Measurements from ENCODE around the gene ROBO3.

ROBO3 gene

DNA sequence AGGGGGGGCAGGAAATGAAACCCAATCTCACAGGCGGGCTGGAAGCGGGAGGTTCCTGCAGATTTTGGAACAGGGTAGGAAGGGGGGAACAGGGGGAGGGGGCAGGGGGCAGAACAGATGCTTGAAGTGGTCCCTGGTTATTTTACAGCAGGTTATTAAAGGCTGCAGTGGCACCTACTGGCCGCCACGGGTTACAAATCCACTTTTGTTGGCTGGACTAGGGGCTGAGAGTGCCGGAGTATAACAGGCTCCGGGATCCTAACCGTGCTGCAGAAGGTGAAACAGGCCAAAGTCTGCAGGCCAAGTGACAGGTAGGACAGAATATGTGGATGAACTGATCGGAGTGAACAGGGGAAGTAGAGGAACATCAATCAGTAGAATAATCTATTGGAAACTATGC is 2.5 kb downstream of the ROBO3 start:
- ATAC-seq (peak; percentile 63), DNase-seq (peak; percentile 32 to 40)
- H3K4me1 Mint-ChIP-seq, result peaks cover 56% of the 10 kb centered on the region
- no peak overlapping the region for H3K4me3 Mint-ChIP-seq
- H3K27me3 Mint-ChIP-seq, result peaks cover 100% of the 10 kb centered on the region
- H3K9me3 Mint-ChIP-seq, result no peaks in the 10 kb centered on the region
- H3K27ac Mint-ChIP-seq, result no peak overlapping the region

GRCh38 chr11:124868331-124869274 is 3.4 kb downstream of the ROBO3 start:
- peaks cover 100% of the 10 kb centered on the region for H3K27me3 Mint-ChIP-seq
- H3K27ac Mint-ChIP-seq, result no peak overlapping the region
- DNase-seq (no peak), ATAC-seq (no peak)
- no peaks in the 10 kb centered on the region for H3K9me3 Mint-ChIP-seq
- H3K4me1 Mint-ChIP-seq, result peaks cover 50% of the 10 kb centered on the region
- peak overlapping the region; percentile 53 to 72 for H3K4me3 Mint-ChIP-seq

DNA sequence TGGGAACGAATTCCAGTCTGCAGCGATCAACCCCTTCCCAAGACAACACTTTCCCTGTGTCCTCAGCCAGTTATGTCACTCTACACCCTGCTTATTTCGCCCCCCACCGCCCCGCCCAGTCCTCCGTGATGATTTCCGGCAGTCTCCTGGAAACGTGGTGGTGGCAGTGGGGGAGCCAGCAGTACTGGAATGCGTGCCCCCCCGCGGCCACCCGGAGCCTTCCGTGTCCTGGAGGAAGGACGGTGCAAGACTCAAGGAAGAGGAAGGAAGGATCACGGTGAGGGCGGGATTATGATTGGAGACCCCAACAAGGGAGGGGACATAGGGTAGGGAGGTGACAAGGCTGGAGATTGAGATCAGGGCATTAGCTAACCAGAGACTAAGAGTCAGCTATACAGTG is 4.1 kb downstream of the ROBO3 start:
- H3K4me3 Mint-ChIP-seq, result peak overlapping the region; percentile 53 to 72
- DNase-seq (no peak), ATAC-seq (no peak)
- no peaks in the 10 kb centered on the region for H3K9me3 Mint-ChIP-seq
- no peak overlapping the region for H3K27ac Mint-ChIP-seq
- H3K27me3 Mint-ChIP-seq, result peaks cover 100% of the 10 kb centered on the region
- peaks cover 43% of the 10 kb centered on the region for H3K4me1 Mint-ChIP-seq

DNA sequence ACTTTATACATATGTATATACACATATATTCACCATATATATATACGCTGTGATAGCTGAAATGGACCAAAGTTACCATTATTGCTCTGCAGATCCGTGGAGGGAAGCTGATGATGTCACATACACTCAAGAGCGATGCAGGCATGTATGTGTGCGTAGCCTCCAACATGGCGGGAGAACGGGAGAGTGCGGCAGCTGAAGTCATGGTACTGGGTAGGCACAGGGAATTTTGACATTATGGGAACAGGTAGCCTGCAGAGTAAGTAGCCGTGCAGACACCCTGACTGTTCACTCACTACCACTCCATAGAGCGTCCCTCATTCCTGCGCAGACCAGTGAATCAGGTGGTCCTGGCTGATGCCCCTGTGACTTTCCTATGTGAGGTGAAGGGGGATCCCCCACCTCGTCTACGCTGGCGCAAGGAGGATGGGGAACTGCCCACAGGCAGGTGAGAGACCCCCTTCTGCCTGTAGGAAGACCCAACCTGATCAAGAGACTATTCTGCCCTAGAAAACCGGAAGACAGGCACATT is 4.7 kb downstream of the ROBO3 start:
- peaks cover 48% of the 10 kb centered on the region for H3K4me1 Mint-ChIP-seq
- peaks cover 100% of the 10 kb centered on the region for H3K27me3 Mint-ChIP-seq
- no peak overlapping the region for H3K27ac Mint-ChIP-seq
- H3K9me3 Mint-ChIP-seq, result no peaks in the 10 kb centered on the region
- ATAC-seq (no peak), DNase-seq (no peak)
- H3K4me3 Mint-ChIP-seq, result no peak overlapping the region

- Mint-ChIP-seq H3K27me3 (peaks cover 100% of the 10 kb centered on the region), H3K4me3 (no peak overlapping the region), H3K9me3 (no peaks in the 10 kb centered on the region), H3K4me1 (peaks cover 53% of the 10 kb centered on the region), H3K27ac (no peak overlapping the region)
- DNase-seq (no peak), ATAC-seq (no peak)
These were observed 5.2 kb downstream of the ROBO3 start for GRCh38 chr11:124870430-124870829.

- Mint-ChIP-seq H3K4me1 (peaks cover 48% of the 10 kb centered on the region), H3K27me3 (peaks cover 86% of the 10 kb centered on the region), H3K9me3 (no peaks in the 10 kb centered on the region), H3K4me3 (no peak overlapping the region), H3K27ac (no peak overlapping the region)
- ATAC-seq (no peak), DNase-seq (no peak)
These were observed 7.0 kb downstream of the ROBO3 start for GRCh38 chr11:124872280-124872679.

GRCh38 chr11:124872741-124873140 is 7.5 kb downstream of the ROBO3 start:
- peaks cover 48% of the 10 kb centered on the region for H3K4me1 Mint-ChIP-seq
- no peak overlapping the region for H3K27ac Mint-ChIP-seq
- DNase-seq, result no peak
- H3K9me3 Mint-ChIP-seq, result no peaks in the 10 kb centered on the region
- H3K4me3 Mint-ChIP-seq, result no peak overlapping the region
- ATAC-seq, result no peak
- peaks cover 81% of the 10 kb centered on the region for H3K27me3 Mint-ChIP-seq

DNA sequence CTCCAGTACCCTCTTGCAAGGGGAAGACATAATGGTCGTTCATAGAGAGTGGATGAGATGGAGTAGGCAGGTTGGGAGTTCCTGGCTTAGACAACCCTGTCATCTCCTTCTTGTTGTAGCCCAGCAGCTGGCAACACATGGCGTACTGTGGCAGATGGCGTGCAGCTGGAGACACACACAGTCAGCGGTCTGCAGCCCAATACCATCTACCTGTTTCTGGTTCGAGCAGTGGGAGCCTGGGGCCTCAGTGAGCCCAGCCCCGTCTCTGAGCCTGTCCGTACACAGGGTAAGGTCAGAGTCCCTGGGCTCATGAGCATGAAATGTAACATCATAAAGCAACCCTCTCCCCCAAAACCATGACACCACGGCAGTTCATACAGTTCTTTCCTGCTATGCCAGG is 8.7 kb downstream of the ROBO3 start:
- Mint-ChIP-seq H3K27me3 (peaks cover 69% of the 10 kb centered on the region), H3K4me3 (no peak overlapping the region), H3K4me1 (peaks cover 44% of the 10 kb centered on the region), H3K9me3 (no peaks in the 10 kb centered on the region), H3K27ac (no peak overlapping the region)
- DNase-seq, result no peak
- ATAC-seq, result no peak

GRCh38 chr11:124874571-124875255 is 9.5 kb downstream of the ROBO3 start:
- DNase-seq, result no peak
- no peaks in the 10 kb centered on the region for H3K9me3 Mint-ChIP-seq
- peaks cover 43% of the 10 kb centered on the region for H3K4me1 Mint-ChIP-seq
- peaks cover 62% of the 10 kb centered on the region for H3K27me3 Mint-ChIP-seq
- ATAC-seq, result no peak
- peak overlapping the region in 1 of 2 donors; percentile 20 for H3K27ac Mint-ChIP-seq
- peak overlapping the region in 1 of 2 donors; percentile 19 for H3K4me3 Mint-ChIP-seq

DNA sequence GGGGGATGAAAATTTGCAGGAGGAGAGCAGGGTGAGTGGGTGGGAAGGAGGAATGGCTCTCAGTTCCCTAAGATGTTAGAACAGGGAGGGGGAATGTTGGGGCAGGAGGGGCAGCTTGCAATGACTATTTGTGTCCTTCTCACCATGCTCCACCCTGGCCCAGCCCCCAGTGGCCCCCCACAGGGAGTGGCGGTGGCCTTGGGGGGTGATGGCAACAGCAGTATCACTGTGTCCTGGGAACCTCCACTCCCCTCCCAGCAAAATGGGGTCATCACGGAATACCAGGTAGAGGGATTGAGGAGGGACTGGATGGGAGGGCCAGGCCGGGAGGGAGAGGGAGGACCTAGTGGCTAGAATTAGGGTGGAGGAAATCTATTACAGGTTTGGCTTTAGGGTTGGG is 10.2 kb downstream of the ROBO3 start:
- peak overlapping the region; percentile 84 for H3K4me3 Mint-ChIP-seq
- no peak for DNase-seq
- peaks cover 41% of the 10 kb centered on the region for H3K4me1 Mint-ChIP-seq
- H3K27ac Mint-ChIP-seq, result no peak overlapping the region
- peaks cover 55% of the 10 kb centered on the region for H3K27me3 Mint-ChIP-seq
- ATAC-seq, result no peak
- H3K9me3 Mint-ChIP-seq, result no peaks in the 10 kb centered on the region

GRCh38 chr11:124875943-124876817 is 10.9 kb downstream of the ROBO3 start:
- Mint-ChIP-seq H3K4me3 (peak overlapping the region; percentile 84), H3K27me3 (peaks cover 47% of the 10 kb centered on the region), H3K4me1 (peaks cover 41% of the 10 kb centered on the region), H3K9me3 (no peaks in the 10 kb centered on the region), H3K27ac (peak overlapping the region; percentile 64 to 91)
- ATAC-seq (peak; percentile 92), DNase-seq (peak; percentile 85 to 86)

GRCh38 chr11:124876818-124877630 is 11.8 kb downstream of the ROBO3 start:
- Mint-ChIP-seq H3K27ac (peak overlapping the region; percentile 64 to 91), H3K27me3 (peaks cover 39% of the 10 kb centered on the region), H3K4me1 (peaks cover 41% of the 10 kb centered on the region), H3K4me3 (peak overlapping the region; percentile 84), H3K9me3 (no peaks in the 10 kb centered on the region)
- ATAC-seq, result no peak
- DNase-seq, result no peak

DNA sequence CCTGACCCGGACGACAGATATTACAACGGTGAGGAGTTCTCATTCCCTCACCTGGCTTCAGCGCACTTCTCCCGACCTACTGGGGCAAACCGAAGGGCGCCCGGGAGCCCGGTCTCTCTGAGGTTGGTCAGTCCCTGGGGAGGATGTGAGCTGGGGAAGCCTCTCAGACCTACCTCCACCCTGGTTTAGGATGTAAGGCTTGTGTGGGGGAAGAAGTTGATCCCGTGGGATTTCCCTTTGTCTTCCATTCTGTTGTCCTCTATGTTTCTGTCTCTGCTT is 12.3 kb downstream of the ROBO3 start:
- peak overlapping the region; percentile 84 for H3K4me3 Mint-ChIP-seq

GRCh38 chr11:124877910-124878758 is 12.9 kb downstream of the ROBO3 start:
- ATAC-seq (no peak), DNase-seq (no peak)
- Mint-ChIP-seq H3K9me3 (no peaks in the 10 kb centered on the region), H3K4me1 (peaks cover 41% of the 10 kb centered on the region), H3K27me3 (peaks cover 28% of the 10 kb centered on the region), H3K4me3 (peak overlapping the region; percentile 84), H3K27ac (peak overlapping the region in 1 of 2 donors; percentile 95)

More for the DNA sequence above, 12.3 kb downstream of the ROBO3 start:
- peak overlapping the region; percentile 86 to 95 for H3K27ac Mint-ChIP-seq
- peaks cover 41% of the 10 kb centered on the region for H3K4me1 Mint-ChIP-seq
- H3K9me3 Mint-ChIP-seq, result no peaks in the 10 kb centered on the region
- H3K27me3 Mint-ChIP-seq, result peaks cover 33% of the 10 kb centered on the region
- ATAC-seq, result no peak
- no peak for DNase-seq
